IPS-11a (cell line): ENCODE results near the gene TPM2.

ENCODE experiments used
- H3K4me3 ChIP-seq: one replicate; pipeline ENCODE4 v1.5.1; 2013; ENCODE audit warnings: low read depth, low read length, control low read depth

The TPM2 gene

GRCh38 chr9:35689542-35690293 is at the start of gene TPM2:
Gene TPM2 (minus strand): TSS chr9:35689925. CDS start chr9:35689817, 108 bp downstream.
- peak within 1 kb of the TSS; percentile 89 for H3K4me3 ChIP-seq

DNA sequence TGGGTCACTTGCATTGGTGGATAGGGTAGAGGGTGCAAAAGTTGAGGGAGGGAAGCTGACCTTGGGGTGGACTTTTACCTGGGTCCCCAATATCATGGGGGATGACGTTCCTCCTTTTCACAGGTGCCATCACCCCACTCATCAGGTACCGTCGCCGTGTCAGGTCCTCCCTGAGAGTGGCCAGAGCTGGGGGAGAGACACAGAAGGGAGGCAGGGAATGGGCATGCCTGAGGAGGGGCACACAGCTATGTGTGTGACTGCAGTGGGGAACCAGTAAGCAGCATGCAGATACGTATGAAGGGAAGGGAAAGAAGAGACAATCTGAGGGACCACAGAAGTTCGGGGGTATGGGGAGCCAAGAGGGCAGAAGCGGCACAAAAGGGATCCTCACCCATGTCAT is 49.2 kb upstream of the TPM2 start:
- no peak overlapping the region for H3K4me3 ChIP-seq

GRCh38 chr9:35738186-35738585 is 48.5 kb upstream of the TPM2 start:
- no peak overlapping the region for H3K4me3 ChIP-seq

GRCh38 chr9:35737143-35737542 is 47.4 kb upstream of the TPM2 start:
- no peak overlapping the region for H3K4me3 ChIP-seq

DNA sequence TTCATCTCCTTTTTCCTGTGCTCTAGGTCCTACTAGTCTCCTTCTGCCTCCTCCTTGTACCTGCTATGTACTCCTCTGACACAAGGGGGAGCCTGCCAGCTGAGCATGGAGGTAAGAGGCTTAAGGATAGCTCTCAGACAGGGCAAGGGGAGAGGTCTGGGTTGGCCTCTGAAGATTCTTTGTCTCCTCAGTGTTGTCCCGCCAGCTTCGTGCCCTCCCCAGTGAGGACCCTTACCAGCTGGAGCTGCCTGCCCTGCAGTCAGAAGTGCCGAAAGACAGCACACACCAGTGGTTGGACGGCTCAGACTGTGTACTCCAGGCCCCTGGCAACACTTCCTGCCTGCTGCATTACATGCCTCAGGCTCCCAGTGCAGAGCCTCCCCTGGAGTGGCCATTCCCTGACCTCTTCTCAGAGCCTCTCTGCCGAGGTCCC is 46.5 kb upstream of the TPM2 start:
- H3K4me3 ChIP-seq: no peak overlapping the region

GRCh38 chr9:35734096-35734495 is 44.4 kb upstream of the TPM2 start:
- no peak overlapping the region for H3K4me3 ChIP-seq

DNA sequence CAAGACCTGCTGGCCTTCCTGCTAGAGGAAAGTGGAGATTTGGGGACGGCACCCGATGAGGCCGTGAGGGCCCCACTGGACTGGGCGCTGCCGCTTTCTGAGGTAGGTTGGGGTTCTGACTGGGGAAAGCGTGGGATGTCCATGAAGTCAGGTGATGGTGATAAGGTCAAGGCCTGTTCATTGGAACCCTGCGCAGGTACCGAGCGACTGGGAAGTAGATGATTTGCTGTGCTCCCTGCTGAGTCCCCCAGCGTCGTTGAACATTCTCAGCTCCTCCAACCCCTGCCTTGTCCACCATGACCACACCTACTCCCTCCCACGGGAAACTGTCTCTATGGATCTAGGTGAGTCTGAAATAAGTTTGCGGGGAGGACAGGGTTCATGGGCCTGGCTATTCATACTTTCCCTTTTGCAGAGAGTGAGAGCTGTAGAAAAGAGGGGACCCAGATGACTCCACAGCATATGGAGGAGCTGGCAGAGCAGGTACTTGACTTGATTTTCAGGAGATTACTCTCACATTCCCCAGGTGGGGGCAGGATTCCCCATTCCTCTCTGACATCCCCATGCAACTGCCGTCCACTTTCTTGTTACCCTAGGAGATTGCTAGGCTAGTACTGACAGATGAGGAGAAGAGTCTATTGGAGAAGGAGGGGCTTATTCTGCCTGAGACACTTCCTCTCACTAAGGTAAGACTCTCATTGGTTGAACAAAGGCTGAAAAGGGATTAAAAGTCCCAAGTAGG is 43.2 kb upstream of the TPM2 start:
- peak overlapping the region; percentile 77 for H3K4me3 ChIP-seq

DNA sequence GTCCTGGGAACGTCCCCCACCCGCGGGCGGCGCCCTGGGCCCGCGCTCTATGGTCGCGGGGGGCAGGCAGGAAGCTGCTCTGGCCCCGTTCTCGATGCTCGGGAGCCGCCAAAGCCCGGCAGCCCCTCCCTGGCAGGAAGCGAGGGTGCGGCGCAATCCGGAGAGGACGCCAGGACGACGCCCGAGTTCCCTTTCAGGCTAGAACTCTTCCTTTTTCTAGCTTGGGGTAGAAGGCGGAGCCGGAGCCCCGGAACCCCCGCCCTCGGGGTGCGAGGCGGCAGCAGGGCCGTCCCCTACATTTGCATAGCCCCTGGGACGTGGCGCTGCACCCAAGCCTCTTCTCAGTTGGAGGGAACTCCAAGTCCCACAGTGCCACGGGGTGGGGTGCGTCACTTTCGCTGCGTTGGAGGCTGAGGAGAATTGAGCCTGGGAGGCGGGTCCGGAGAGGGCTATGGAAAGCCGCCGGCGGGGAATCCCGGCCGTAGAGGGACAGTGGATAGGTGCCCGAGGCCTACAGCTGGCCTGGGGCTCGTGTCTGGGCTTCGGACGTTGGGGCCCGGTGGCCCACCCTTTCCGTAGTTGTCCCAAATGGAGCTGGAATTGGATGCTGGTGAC is 42.6 kb upstream of the TPM2 start, which contains the start of the genes CREB3 and TLN1:
CREB3 (plus strand) TSS at position 482 of the 615 bp plus-strand sequence; CDS start at position 589, 107 bp downstream.
TLN1 (minus strand) TSS at position 11 of the 615 bp plus-strand sequence. CDS start 6,501 bp downstream, outside the sequence.
- H3K4me3 ChIP-seq: peak within 1 kb of the TSS; percentile 77

DNA sequence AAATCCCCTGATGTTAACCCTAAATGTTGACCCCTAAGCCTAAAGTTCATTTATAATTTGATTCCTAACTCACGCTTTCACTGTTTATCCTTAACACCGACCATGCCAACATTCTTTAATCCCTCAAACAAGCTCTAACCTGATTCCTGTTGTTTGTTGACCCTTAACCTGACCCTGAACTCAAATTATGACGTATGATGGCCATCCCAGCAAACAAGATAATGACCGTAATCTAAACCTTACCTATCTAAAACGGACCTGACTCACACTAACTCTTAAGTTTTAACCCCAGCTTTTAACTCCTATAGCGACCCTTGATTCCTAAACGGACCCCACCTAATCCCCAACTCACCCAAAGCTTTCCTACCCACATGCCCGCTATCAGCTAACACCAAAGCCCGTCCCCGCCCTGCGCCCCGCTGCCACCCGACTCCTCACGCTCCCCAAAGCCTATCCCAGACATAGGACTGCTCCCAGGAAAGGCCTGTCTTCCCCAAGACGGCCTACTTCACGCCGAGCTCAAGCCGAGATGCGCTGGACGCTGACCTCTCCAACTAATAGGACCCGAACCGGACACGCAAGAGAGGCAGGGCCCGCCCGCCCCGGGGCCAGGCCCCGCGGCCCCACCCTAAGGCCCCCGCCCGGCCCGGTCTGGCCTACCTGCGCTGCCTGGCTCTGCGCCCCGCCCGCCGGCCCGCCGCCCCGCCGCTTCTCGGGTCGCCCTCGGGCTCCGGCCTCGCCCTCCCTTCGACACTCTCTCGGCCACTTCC is 41.9 kb upstream of the TPM2 start:
- H3K4me3 ChIP-seq: peak overlapping the region; percentile 77

DNA sequence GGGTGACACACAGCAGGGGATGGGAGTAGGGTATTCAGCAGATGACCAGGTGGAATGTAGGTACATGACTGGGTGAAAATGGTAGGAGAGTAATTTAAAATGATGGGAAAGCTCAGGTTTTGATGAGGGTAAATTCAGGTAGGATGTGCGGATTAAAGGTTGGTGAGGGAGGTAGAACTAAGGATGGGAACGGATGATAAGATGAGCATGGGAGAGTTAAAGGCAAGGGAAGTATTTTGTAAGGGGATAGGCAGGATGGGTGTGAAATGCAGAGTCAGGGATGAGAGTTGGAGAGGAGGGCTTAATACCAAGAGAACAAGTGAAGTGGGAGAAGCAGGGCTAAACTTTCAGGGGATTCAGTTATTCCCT is 40.7 kb upstream of the TPM2 start:
- no peak overlapping the region for H3K4me3 ChIP-seq

GRCh38 chr9:35729700-35730485 is 40.2 kb upstream of the TPM2 start:
- H3K4me3 ChIP-seq: no peak overlapping the region

DNA sequence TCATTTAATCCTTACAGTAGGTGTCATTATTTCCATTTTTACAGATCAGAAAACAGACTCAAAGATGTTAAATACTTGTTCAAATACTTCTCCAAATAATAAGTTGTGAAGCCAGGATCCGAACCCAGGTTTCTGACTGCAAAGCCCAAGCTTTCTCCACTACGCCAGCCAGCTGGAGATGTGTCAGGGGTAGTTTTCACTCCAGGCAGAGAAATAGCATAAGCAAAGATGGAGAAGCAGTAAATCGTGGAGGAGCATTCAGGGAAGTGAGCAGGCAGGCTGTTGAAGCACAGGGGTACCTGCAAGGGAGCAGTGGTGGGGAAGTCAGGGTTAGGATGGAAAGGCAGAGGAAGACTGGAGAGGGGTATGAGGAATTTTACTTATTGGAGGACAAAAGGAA is 39.4 kb upstream of the TPM2 start:
- H3K4me3 ChIP-seq: no peak overlapping the region

GRCh38 chr9:35728041-35728971 is 38.6 kb upstream of the TPM2 start:
- no peak overlapping the region for H3K4me3 ChIP-seq

GRCh38 chr9:35727676-35728040 is 37.9 kb upstream of the TPM2 start:
- no peak overlapping the region for H3K4me3 ChIP-seq

DNA sequence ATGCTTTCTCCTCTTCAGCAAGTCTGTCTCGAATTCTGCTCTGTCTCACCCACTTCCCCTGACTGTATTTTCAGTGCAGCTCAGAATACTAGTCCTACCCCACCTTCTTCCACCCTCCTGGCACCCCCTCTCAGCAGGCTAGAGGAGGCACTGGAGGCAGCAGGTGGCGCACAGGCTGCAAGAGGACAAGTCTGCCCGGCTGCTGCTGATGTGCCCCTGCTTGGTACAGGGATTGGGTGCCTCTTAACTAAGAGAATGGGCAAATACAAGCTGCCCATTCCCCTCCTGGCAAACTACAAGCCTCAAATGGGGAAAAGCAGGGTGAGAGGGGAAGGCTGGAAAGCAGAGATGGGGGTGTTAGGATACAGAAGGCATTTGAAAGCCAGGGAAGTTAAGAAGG is 37.2 kb upstream of the TPM2 start:
- H3K4me3 ChIP-seq: no peak overlapping the region

- no peak overlapping the region for H3K4me3 ChIP-seq
These were observed 35.6 kb upstream of the TPM2 start for GRCh38 chr9:35725362-35725761.

GRCh38 chr9:35723908-35724307 is 34.2 kb upstream of the TPM2 start:
- no peak overlapping the region for H3K4me3 ChIP-seq

DNA sequence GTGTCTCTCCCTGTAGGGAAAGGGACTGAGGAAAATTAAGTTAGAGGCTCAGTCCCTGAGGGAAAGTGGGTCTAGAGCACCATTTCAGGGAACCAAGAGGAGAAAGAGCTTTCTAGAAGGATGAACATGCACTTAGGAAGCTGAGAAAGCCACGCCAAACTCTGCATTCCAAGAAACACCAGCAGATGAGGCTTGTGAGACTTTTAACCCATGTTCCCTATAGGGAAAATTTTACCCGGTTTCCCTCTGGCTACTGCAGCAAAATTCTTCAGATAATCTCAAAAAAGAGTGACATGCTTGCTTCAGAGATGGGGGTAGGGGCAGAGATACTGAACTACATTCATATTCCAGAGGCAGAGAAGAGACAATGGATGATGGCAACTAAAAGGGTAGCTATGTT is 33.7 kb upstream of the TPM2 start:
- no peak overlapping the region for H3K4me3 ChIP-seq

DNA sequence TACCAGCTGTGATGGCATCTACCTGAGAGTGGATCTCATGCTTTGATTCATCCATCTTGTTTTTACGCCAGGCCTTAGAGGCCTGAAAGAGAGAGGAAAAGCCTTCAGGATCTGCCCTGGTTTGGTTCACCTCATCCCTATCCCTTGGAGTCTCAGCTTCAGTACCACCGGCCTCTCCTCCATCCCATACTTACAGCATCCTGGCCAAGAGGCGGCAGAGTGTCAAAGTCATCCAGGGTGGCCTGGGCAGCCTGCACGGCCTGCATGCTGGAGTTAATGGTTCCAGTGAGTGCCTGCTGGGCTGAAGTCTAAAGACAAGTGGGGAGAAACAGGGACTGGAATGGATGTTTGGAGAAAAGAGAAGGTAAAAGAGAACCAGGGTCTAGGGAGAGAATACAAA is 29.8 kb upstream of the TPM2 start:
- H3K4me3 ChIP-seq: no peak overlapping the region
